Kidney (tissue), 14 donors: Measurements from ENCODE around the gene ACER1. TPM values are rescaled to one million over a fixed set of nuclear protein-coding genes. Genes with fewer than 3 reads are reported as not detected.

ENCODE experiments used
- DNase-seq, 5 donors: peaks; one replicate each; pipeline ENCODE4 v3.0.0-alpha.2; 2013 to 2020
- FAIRE-seq: peaks from 2 replicates; lab custom pipeline; 2012; peaks lifted over from hg19 to GRCh38; lab: Jason Lieb, UNC
- H3K27ac ChIP-seq, 2 donors: one replicate each; pipeline ENCODE4 v1.7.0; 2013; ENCODE audit warnings: low read depth in 2 of 2, low read length in 2 of 2, inconsistent platforms in 1 of 2
- H3K27me3 ChIP-seq: one replicate; pipeline ENCODE4 v1.7.1; 2013; ENCODE audit warnings: low read length, inconsistent platforms; ENCODE audit not compliant: control insufficient read depth, insufficient read depth
- H3K36me3 ChIP-seq, 3 donors: one replicate each; pipeline versions ENCODE4 v1.7.0 to v1.7.1; 2013; ENCODE audit warnings: low read length in 3 of 3, control low read depth in 1 of 3, inconsistent platforms in 1 of 3; ENCODE audit not compliant: insufficient read depth in 3 of 3, control insufficient read depth in 2 of 3
- H3K4me1 ChIP-seq, 3 donors: one replicate each; pipeline versions ENCODE4 v1.7.0 to v1.7.1; 2013; ENCODE audit warnings: low read length in 3 of 3, inconsistent platforms in 1 of 3, low read depth in 1 of 3; ENCODE audit not compliant: control insufficient read depth in 2 of 3, insufficient read depth in 2 of 3
- H3K4me3 ChIP-seq, 3 donors: one replicate each; pipeline versions ENCODE4 v1.7.0 to v1.8.1; 2013; ENCODE audit warnings: low read length in 3 of 3, control low read depth in 1 of 3, inconsistent platforms in 1 of 3
- H3K9ac ChIP-seq, 3 donors: one replicate each; pipeline versions ENCODE4 v1.7.0 to v1.7.1; 2013; ENCODE audit warnings: low read length in 3 of 3, control low read depth in 1 of 3, inconsistent platforms in 1 of 3
- H3K9me3 ChIP-seq, 3 donors: one replicate each; pipeline versions ENCODE4 v1.7.0 to v1.7.1; 2013; ENCODE audit warnings: low read length in 3 of 3, control low read depth in 1 of 3, inconsistent platforms in 1 of 3; ENCODE audit not compliant: control insufficient read depth in 2 of 3, insufficient read depth in 1 of 3
- intact Hi-C: fragments of 100-400 bp; cut with DNase I; formaldehyde crosslinking; loops from one replicate; pipeline ENCODE4 v1.11.1; 2022
- polyA plus RNA-seq: library from polyadenylated mRNA; stranded (reverse); fragments of 350-450 nt; fragmentation: Illumina TruSeq; extraction: RNeasy Lipid Tissue Mini Kit (QIAGEN cat#74804); gene quantifications from one replicate; pipeline ENCODE4 v1.2.3, GENCODE V29; 2014; ENCODE audit warnings: low read depth, low replicate concordance; ENCODE audit not compliant: insufficient read depth
- total RNA-seq: library from RNA; stranded (reverse); fragmentation: NEBNext Ultra II Directional; extraction: Animal tissue kit (Norgen Biotek cat#: 25700); gene quantifications from one replicate; pipeline ENCODE4 v1.2.1, GENCODE V29; 2021
- TF ChIP-seq, protein P1 (sequence below): IDR thresholded peaks from 3 replicates; pipeline ENCODE4 v1.5.1; 2012; ENCODE audit warnings: mild to moderate bottlenecking, moderate library complexity, borderline replicate concordance; ENCODE audit not compliant: insufficient read depth; ENCODE audit errors: extremely low read depth
- donor health status: control.
- donor health status: control.
- donor health status: control.
- donor health status: control.
- donor health status: control.
- donor health status: DM: yes; HTN: yes; CAD: no.
- donor health status: Normal renal cell carcinoma (clear cell type).

ACER1 gene
- total and polyA plus RNA-seq, 2 donors from 2014 or later = not detected

DNA sequence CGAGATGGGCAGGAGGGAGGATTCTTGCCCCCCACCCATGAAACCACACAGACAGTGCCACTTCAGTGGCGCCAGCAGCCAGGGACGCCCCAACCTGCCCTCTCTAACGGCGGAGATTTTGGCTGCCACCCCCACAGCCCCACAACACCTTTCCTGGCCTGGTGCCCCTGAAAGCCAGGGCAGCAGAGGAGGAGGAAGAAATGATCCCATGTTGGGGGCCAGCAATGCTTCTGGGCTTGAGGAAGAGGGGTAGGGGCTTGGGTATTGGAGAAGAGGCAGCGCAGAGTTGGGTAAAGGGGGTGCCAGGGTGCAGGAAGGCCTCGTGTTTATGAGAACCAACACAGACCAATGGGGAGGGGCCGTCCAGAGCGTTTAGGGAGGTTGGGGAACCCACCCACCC, 55.4 kb downstream of the ACER1 start:
- H3K36me3 ChIP-seq = no peaks in the 10 kb centered on the region
- H3K27ac ChIP-seq = no peak overlapping the region
- FAIRE-seq (no peak), DNase-seq (no peak)
- peak overlapping the region in 1 of 3 donors; percentile 88 for H3K9ac ChIP-seq
- intact Hi-C loops = no loop called here
- H3K4me1 ChIP-seq = peaks cover 0 to 46% (median 44%) of the 10 kb centered on the region in 3 donors
- H3K27me3 ChIP-seq = no peaks in the 10 kb centered on the region
- H3K9me3 ChIP-seq = no peaks in the 10 kb centered on the region
- TF ChIP-seq, protein P1, sequence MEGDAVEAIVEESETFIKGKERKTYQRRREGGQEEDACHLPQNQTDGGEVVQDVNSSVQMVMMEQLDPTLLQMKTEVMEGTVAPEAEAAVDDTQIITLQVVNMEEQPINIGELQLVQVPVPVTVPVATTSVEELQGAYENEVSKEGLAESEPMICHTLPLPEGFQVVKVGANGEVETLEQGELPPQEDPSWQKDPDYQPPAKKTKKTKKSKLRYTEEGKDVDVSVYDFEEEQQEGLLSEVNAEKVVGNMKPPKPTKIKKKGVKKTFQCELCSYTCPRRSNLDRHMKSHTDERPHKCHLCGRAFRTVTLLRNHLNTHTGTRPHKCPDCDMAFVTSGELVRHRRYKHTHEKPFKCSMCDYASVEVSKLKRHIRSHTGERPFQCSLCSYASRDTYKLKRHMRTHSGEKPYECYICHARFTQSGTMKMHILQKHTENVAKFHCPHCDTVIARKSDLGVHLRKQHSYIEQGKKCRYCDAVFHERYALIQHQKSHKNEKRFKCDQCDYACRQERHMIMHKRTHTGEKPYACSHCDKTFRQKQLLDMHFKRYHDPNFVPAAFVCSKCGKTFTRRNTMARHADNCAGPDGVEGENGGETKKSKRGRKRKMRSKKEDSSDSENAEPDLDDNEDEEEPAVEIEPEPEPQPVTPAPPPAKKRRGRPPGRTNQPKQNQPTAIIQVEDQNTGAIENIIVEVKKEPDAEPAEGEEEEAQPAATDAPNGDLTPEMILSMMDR = no peak
- no peak overlapping the region for H3K4me3 ChIP-seq

DNA sequence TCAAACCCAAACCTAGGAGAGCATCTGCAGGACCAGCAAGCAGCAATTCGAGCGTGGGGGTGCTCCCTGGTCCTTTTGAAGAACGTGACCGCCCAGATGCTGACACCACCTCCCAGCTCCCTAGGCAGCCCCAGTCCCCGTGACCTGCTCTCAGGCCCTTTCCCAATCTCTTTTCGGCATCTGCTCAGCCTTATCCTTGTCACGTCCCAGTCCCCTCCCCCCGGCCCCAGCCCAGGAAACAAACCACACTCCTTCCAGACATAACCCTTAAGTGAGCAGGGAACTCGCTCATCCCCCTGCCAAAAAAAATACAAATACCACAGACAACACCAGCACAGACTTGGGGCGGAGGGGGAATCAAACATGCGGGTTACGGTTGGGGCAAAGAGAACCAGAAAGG, 57.0 kb downstream of the ACER1 start:
- Histone ChIP-seq H3K9me3 (no peaks in the 10 kb centered on the region), H3K9ac (no peak overlapping the region), H3K27ac (peak overlapping the region; percentile 33 to 51), H3K4me3 (peak overlapping the region in 1 of 3 donors; percentile 5), H3K4me1 (peaks cover 0 to 61% (median 59%) of the 10 kb centered on the region in 3 donors), H3K27me3 (no peaks in the 10 kb centered on the region), H3K36me3 (no peaks in the 10 kb centered on the region)
- DNase-seq (peak in 4 of 5 donors; percentile 24 to 93 (median 44)), FAIRE-seq (no peak)
- TF ChIP-seq, protein P1 = no peak
- intact Hi-C loops = no loop called here

DNA sequence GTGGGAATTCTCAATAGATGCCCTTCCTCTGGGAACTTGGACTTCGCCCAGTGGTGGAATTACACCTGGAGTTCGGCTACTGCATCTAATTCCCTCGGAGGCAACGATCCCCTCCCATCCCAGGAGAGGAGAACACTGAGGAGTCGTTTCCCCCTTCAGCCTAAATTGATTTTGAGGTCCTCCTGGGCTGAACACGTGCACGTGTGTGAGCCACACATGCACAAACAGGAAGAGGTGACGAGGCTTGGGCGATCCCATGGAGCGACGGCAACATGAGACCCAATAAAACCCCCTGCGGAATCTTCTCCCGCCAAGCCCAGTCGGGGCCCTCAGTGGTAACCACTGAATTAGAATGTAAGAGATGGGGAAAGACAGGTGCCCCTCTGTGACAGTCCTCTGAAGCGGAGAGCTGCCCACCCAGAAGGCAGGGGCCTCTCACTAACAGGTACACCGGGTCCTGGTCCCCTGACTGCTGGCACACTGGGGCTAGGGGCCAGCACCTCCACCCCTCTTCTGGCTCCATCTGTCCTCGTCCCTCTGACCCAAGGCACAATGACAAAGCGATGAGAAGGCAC, 58.2 kb downstream of the ACER1 start:
- Histone ChIP-seq H3K4me3 (no peak overlapping the region), H3K9ac (peak overlapping the region in 1 of 3 donors; percentile 16), H3K27ac (peak overlapping the region; percentile 75 to 90), H3K27me3 (no peaks in the 10 kb centered on the region), H3K4me1 (peaks cover 2 to 68% (median 65%) of the 10 kb centered on the region in 3 donors), H3K9me3 (no peaks in the 10 kb centered on the region), H3K36me3 (no peaks in the 10 kb centered on the region)
- intact Hi-C loops = no loop called here
- TF ChIP-seq, protein P1 = no peak
- DNase-seq (peak in 1 of 5 donors; percentile 59), FAIRE-seq (no peak)
